NK-92 treated with Interleukin-12 subunit alpha and Interleukin-12 subunit beta, amount 100 ng/mL, for 24 hours (cell line): ENCODE measurements around the gene PSG2.
"Not testable (repeated sequence)": the region's sequence is repeated elsewhere in the genome, so short reads cannot be mapped to it uniquely, and the experiment has no call there.

Experiments
- DNase-seq: peaks from one replicate; lab custom pipeline; 2025; lab: John Stamatoyannopoulos, UW

The PSG2 gene

GRCh38 chr19:43077881-43078280 is 4.6 kb downstream of the PSG2 start:
- DNase-seq, result not testable (repeated sequence)

- not testable (repeated sequence) for DNase-seq
Measured at GRCh38 chr19:43062418-43062817, 20.1 kb downstream of the PSG2 start.

GRCh38 chr19:43061326-43061725 is 21.2 kb downstream of the PSG2 start:
- not testable (repeated sequence) for DNase-seq

DNA sequence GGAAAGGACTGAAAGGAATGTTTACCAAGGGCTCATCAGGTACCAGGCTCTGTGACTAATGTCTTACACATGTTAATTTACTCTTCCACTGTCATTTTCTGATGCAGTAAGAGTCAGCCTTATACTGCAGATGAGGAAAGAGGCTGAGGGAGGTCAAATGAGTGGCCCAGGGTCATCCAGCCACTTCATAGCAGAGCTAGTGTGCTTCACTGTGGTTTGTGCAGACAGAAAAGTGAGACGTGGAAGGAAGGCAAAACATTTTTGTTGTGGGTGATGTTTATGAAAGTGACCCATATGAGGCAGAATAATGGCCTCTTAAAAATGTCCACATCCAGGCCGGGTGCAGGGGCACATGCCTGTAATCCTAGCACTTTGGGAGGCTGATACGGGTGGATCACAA is 22.2 kb downstream of the PSG2 start:
- DNase-seq, result not testable (repeated sequence)

GRCh38 chr19:43059482-43059881 is 23.0 kb downstream of the PSG2 start:
- not testable (repeated sequence) for DNase-seq

DNA sequence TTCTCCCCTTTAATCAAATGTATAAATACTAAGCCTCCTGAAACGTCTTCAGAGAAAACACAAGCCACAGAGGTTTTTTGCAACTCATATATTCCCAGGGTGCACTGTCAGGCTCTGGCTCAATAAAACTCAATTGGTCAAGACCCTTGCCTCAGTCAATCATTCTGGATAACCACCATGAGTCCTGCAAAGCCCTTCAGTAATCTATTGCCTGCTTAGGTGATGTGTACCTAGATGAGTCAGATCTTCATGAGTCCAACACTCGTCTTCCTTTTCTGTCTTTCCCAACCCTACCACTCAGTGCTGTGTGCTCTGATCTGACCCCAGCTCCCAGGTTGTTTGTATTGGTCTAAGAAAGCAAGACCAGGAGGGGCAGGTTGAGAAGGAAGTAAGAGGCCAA is 24.1 kb downstream of the PSG2 start:
- DNase-seq, result not testable (repeated sequence)

GRCh38 chr19:43047966-43048365 is 34.5 kb downstream of the PSG2 start:
- DNase-seq, result not testable (repeated sequence)

DNA sequence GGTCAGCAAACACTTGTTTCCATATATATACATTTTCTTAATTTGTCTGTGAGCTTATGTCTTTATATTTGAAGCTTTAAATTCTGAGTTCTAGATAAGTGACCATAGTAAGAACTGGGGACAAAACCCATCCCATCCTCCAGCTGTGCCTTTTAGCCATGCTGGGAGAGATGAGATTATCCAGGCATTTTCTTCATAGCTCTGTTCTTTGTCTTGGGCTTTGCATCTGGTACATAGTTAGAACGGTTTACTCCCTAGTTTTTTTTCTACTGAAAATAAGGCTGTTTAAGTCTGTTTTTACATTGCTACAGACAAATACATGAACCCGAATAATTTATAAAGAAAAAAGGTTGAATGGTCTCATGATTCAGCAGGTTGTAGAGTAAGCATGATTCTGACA is 35.9 kb downstream of the PSG2 start:
- DNase-seq, result not testable (repeated sequence)

DNA sequence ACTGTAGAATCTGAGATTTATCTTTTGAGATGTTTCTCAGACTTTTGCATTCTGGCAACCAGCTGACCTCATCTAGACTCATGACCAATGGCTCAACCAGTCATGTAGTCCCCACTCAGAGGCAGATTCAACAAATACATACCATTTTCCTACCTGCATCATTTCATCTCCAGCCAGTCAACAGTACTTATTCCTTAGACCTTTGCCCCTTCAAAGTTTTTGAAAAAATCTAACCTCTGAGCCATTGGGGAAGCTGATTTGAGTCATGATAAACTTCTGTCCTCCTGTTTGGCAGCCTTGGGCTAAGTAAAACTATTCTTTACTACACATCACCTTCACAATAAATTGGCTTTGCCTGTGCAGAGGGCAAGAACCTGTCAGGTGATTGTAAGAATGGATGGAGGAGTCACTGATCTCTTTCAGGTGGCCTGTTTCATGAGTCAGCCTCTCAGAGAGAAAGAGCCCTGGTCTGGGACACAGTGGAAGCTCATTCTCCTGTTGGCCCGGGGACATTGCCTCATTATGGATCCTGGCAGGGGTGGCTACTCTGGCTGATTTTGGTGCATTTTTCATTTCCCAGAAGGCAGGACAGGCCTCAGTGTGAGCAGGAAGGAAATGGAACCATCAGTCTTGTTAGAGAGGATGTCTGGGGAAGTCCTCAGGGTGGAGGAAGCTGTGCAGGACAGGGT is 38.9 kb downstream of the PSG2 start:
- not testable (repeated sequence) for DNase-seq

GRCh38 chr19:43031645-43032044 is 50.9 kb downstream of the PSG2 start:
- DNase-seq, result not testable (repeated sequence)

- DNase-seq, result no peak
Measured at GRCh38 chr19:43028866-43029265, 53.6 kb downstream of the PSG2 start.

- DNase-seq, result not testable (repeated sequence)
Measured at GRCh38 chr19:43027985-43028384, 54.5 kb downstream of the PSG2 start.

GRCh38 chr19:43027061-43027460 is 55.4 kb downstream of the PSG2 start:
- not testable (repeated sequence) for DNase-seq

GRCh38 chr19:43026369-43026768 is 56.1 kb downstream of the PSG2 start, which contains the start of gene PSG11:
PSG11 (minus strand) TSS chr19:43026469; CDS start chr19:43026372, 97 bp downstream.
- DNase-seq, result not testable (repeated sequence)

GRCh38 chr19:43022098-43022497 is 60.4 kb downstream of the PSG2 start:
- DNase-seq, result not testable (repeated sequence)

DNA sequence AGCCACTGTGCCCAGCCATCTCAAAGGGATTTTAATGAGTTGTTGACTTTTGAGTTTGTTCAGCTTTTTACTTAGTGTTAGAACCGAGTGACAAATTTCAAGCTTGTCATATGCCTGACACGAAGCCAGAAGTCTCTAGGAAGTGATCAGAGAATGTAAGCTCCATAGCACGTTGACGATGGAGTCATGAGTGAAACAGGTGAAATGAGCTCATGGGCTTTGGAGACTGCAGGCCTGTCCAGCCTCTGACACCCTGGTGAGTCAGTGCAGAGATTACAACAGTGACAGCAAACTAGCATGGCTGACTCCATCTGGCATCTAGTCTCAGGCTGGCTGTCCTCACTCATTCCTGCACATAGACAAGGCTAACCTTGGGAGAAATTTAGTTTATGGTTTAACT is 60.9 kb downstream of the PSG2 start:
- not testable (repeated sequence) for DNase-seq

GRCh38 chr19:43019588-43019987 is 62.9 kb downstream of the PSG2 start:
- DNase-seq, result not testable (repeated sequence)
